Activated T-helper 2 cell treated with anti-CD3 and anti-CD28 coated beads, Interferon-gamma antibody, Interleukin-2, Interleukin-4, amounts not matched to agents 10 μg/mL and 5 μg/mL and 100 μg/mL, durations not matched to agents 14 hours and 24 hours and 36 hours (primary cell): Measurements from ENCODE around the gene SYCP3. TPM values are rescaled to one million over a fixed set of nuclear protein-coding genes. Genes with fewer than 3 reads are reported as not detected.

Source experiments
- DNase-seq: peaks from one replicate; pipeline ENCODE4 v3.0.0; 2021; ENCODE audit warnings: low spot score
- H3K27ac Mint-ChIP-seq: one replicate; pipeline ENCODE4 v1.8.0; 2021; ENCODE audit warnings: mixed read lengths
- H3K27me3 Mint-ChIP-seq: one replicate; pipeline ENCODE4 v1.8.0; 2021; ENCODE audit warnings: low read depth, mixed read lengths
- H3K36me3 Mint-ChIP-seq: one replicate; pipeline ENCODE4 v1.8.0; 2021; ENCODE audit warnings: low read depth, mixed read lengths
- H3K4me1 Mint-ChIP-seq: one replicate; pipeline ENCODE4 v1.8.0; 2021; ENCODE audit warnings: low read depth, mixed read lengths
- H3K4me3 Mint-ChIP-seq: one replicate; pipeline ENCODE4 v1.8.0; 2021; ENCODE audit warnings: low read depth, mild to moderate bottlenecking, moderate library complexity, mixed read lengths
- H3K9me3 Mint-ChIP-seq: one replicate; pipeline ENCODE4 v1.8.0; 2021; ENCODE audit warnings: mixed read lengths
- intact Hi-C: fragments of 100-400 bp; cut with micrococcal nuclease; formaldehyde crosslinking; loops from one replicate; pipeline ENCODE4 v1.15.1; 2023
- total RNA-seq: library from RNA; stranded (reverse); gene quantifications from 2 replicates; pipeline ENCODE4 v1.2.3, GENCODE V29; 2022

Gene SYCP3
- total RNA-seq, 1 donor from 2014 or later, result 0.50 TPM

DNA sequence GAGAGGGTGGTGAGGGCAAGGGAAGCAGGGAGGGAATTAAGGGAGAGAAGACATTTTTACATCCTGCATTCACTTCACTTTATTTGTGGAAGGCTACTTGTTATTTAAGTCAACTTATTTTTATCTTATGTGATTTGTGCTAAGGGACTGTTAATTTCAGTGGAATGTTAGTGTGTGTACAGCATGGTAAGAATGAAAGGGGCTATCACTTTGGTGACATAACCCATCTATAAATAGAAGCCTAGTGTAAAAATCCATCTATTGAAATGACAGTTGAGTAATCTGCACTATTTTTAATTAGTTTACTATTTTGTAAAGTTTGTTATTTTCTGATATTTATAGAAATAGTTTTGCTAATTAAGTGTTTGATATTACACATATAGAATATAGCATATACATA is 58.6 kb downstream of the SYCP3 start:
- intact Hi-C loops, result no loop called here
- H3K4me1 Mint-ChIP-seq, result no peaks in the 10 kb centered on the region
- H3K27me3 Mint-ChIP-seq, result peaks cover 38% of the 10 kb centered on the region
- DNase-seq, result no peak
- H3K4me3 Mint-ChIP-seq, result no peak overlapping the region
- no peaks in the 10 kb centered on the region for H3K36me3 Mint-ChIP-seq
- H3K27ac Mint-ChIP-seq, result no peak overlapping the region
- no peaks in the 10 kb centered on the region for H3K9me3 Mint-ChIP-seq

DNA sequence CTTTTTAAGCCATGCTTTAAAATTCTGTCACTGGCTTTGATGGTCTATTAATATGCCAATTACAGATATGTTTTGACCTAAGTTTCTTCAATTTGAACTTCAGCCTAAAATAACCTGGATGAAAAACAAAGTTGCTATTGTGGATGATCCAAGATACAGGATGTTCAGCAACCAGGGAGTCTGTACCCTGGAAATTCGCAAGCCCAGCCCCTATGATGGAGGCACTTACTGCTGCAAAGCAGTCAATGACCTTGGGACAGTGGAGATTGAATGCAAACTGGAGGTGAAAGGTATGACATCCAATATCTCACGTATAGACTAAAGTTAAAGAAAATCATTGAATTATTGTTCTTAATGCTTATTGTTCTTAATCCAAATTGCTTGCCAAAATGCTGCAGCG is 59.0 kb downstream of the SYCP3 start:
- intact Hi-C loops, result no loop called here
- Mint-ChIP-seq H3K36me3 (no peaks in the 10 kb centered on the region), H3K27me3 (peaks cover 35% of the 10 kb centered on the region), H3K4me1 (no peaks in the 10 kb centered on the region), H3K27ac (no peak overlapping the region), H3K9me3 (no peaks in the 10 kb centered on the region), H3K4me3 (no peak overlapping the region)
- no peak for DNase-seq

Other genes with a start within 250 kb of the SYCP3 start
- gene MYBPC1, start 144.5 kb downstream of the SYCP3 start, total RNA-seq, result not detected in 2 replicates
- 17.6 and 18.3 TPM in 2 replicates for gene CHPT1, start 41.8 kb downstream of the SYCP3 start, total RNA-seq
- 93.6 and 100 TPM in 2 replicates for gene GNPTAB, start 91.5 kb upstream of the SYCP3 start, total RNA-seq
- 3.0 and 3.4 TPM in 2 replicates for gene DRAM1, start 138.1 kb upstream of the SYCP3 start, total RNA-seq